Activated naive CD8-positive, alpha-beta T cell (primary cell): ENCODE data around the gene CLEC18C.
"Not testable (repeated sequence)": the region's sequence is repeated elsewhere in the genome, so short reads cannot be mapped to it uniquely, and the experiment has no call there.

Source experiments
- H3K27ac Mint-ChIP-seq: one replicate; pipeline ENCODE4 v1.8.0; 2021; ENCODE audit warnings: mixed read lengths
- H3K27me3 Mint-ChIP-seq: one replicate; pipeline ENCODE4 v1.8.0; 2021; ENCODE audit warnings: mixed read lengths
- H3K36me3 Mint-ChIP-seq: one replicate; pipeline ENCODE4 v1.8.0; 2021; ENCODE audit warnings: mixed read lengths
- H3K4me1 Mint-ChIP-seq: one replicate; pipeline ENCODE4 v1.8.0; 2021; ENCODE audit warnings: low read depth, mixed read lengths
- H3K4me3 Mint-ChIP-seq: one replicate; pipeline ENCODE4 v1.8.0; 2021; ENCODE audit warnings: mild to moderate bottlenecking, mixed read lengths
- H3K9me3 Mint-ChIP-seq: one replicate; pipeline ENCODE4 v1.8.0; 2021; ENCODE audit warnings: low read depth, mixed read lengths

The CLEC18C gene

DNA sequence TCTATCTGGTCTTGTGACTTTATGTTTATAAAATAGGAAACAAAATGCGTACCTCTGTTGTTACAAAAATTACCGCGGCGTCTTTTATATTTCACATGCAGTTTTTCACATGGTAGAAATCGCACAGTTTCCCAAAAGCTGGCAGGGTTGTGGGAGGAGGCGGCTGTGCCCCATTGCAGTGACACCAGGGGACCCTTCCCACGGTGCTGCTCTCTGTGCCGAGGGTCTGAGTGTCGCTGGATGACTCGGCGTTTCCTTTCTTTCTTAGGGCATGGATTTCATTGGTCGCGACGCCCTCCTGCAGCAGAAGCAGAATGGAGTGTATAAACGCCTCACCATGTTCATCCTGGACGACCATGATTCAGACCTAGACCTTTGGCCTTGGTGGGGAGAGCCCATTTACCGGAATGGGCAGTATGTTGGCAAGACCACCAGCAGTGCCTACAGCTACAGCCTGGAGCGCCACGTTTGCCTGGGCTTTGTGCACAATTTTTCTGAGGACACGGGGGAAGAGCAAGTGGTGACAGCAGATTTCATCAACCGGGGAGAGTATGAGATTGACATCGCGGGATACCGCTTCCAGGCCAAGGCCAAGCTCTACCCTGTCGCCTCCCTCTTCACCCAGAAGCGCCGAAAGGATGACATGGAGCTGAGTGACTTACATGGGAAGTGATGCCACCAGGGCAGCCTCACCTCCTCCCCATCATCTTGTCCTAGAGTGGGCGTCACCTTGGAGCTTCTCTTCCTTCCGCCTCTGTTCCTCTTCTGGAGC lies 17.2 kb upstream of the CLEC18C start:
- no peaks in the 10 kb centered on the region for H3K4me1 Mint-ChIP-seq
- no peaks in the 10 kb centered on the region for H3K27me3 Mint-ChIP-seq
- peak overlapping the region; percentile 54 for H3K27ac Mint-ChIP-seq
- H3K9me3 Mint-ChIP-seq, result no peaks in the 10 kb centered on the region
- no peak overlapping the region for H3K4me3 Mint-ChIP-seq
- H3K36me3 Mint-ChIP-seq, result peaks cover 7% of the 10 kb centered on the region

DNA sequence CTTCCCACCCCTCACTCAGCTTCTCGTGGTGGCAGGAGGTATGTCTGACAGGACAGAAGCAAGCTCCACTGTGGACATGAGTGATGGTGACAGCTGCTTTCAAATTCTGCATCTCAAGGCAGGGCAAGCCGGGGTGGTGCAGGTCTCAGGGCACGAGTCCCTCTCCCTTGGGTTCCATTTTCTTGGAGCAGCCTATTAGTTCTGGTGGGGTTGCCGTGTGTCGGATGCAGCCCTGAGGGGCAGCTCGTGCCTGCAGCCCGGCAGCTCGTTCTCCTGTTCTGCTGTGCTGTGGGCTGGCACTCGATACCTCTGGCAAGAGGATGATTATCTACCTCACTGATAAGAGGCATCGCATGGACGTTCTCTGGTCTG lies 16.5 kb upstream of the CLEC18C start:
- Mint-ChIP-seq H3K36me3 (peaks cover 7% of the 10 kb centered on the region), H3K4me1 (no peaks in the 10 kb centered on the region), H3K4me3 (no peak overlapping the region), H3K27ac (no peak overlapping the region), H3K27me3 (no peaks in the 10 kb centered on the region), H3K9me3 (no peaks in the 10 kb centered on the region)

DNA sequence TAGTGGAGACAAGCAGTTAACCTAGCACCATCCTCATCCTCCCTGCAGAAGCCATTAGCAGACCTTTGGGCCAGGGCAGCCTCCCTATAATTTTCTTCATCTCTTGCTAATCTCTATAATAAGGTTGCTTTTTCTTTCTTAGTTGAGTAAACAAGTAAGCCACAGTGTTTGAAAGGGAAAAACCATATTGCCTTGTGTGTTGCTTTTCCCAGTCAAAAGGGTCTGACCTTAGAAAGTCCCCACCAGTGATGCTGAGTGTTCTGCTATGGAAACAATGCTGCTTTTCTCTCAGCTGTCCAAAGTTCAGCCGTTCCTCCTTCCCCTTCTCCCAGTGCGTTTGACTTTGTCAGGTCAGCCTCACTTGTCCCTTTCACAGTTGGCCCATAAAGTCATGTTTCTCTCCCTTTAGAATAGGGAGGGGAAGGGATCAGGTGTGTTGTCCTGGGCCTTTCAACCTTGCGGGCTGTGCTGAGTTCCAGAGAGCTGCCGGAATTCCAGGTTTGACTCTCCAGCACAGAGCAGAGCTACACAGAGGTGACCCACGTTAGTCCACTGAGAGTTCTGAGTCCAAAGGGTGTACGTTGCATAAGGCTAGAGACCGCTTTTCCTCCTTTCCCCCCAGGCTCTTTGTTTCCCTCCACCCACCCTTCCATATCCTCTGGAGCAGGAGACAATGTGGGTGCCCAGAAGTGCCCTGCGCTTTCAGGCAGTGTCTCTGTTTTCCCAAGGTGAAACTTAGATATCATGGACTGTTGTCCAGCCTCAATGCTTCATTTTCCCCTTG lies 15.9 kb upstream of the CLEC18C start:
- no peaks in the 10 kb centered on the region for H3K27me3 Mint-ChIP-seq
- H3K9me3 Mint-ChIP-seq, result no peaks in the 10 kb centered on the region
- no peak overlapping the region for H3K4me3 Mint-ChIP-seq
- H3K27ac Mint-ChIP-seq, result peak overlapping the region; percentile 17
- no peaks in the 10 kb centered on the region for H3K4me1 Mint-ChIP-seq
- H3K36me3 Mint-ChIP-seq, result peaks cover 4% of the 10 kb centered on the region

DNA sequence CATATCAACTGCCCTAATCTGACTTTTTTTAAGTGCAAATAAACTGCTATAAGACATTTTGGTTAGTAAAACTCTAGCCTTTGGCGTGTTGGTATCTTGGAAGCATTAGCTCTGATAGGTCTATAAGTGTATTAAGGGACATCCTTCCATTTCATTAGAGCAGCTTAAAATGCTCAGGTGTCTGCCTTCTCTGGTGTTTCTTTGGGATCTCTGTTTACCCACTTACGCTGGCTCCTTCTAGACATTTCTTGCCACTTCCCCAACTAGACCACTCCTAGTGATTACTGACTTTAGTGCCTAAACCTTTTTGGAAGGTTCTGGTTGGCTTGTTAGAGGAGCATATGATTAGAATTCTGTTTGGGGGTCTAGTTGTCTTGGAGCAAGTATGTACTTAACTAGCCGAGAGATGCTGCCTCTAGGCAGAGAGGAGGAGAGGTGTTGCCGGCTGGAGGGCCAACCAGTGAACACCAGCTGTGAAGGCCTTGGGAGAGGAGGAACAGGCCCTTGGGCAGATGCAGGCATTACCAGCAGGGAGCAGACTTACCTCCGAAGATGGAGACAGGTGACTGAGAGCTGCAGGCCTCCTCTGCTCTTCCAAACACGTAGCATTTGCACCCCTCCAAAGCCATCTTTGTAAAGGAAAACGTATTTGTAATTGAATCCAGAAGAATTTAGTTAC lies 15.2 kb upstream of the CLEC18C start:
- Mint-ChIP-seq H3K36me3 (peaks cover under 1% of the 10 kb centered on the region), H3K27ac (no peak overlapping the region), H3K4me3 (no peak overlapping the region), H3K4me1 (no peaks in the 10 kb centered on the region), H3K9me3 (no peaks in the 10 kb centered on the region), H3K27me3 (no peaks in the 10 kb centered on the region)

DNA sequence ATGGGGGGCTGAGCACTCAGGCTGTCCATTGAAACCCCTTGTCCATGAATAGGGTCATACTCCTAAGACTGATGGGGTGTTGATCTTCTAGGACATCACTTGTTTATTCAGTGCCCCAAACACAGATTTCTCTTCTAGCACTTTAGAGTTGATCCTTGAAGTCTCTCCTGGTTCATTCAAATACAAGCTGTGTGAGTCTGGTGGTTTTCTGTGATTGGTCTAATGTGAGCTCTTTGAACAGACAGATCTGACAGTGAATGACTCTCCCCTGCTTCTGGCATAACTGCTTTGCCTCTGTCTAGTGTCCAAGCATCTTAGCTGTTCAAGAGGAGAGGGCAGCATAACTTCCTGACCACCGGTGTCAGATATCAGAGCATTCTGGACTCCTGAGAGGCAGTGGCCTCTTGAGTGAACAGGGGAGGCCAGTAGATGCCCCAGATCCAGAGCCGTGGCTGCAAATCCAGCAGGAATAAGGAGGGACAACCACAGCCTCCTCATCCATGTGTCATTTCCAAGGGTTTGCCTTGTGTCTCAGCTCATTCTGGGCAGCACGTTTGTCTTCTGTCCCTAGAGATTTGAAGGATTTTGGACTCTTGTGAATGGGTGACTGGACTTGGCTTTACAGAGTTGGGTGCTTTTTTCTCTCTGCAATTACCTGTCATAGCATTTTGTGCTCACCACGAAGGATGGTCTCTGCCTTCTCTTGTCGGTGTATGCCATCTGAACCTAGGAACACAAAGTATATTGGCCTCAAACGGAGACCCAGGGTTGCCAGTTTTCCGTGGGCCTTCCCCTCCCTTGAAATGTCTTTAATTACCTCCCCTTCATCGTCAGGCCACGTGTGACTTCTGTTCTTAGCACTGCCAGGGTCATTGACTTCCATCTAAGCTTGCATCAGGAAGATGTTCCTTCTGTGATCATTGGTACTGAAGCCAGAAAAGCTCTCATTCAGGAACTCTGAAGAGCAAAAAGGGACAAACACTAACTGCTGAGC lies 13.9 kb upstream of the CLEC18C start:
- Mint-ChIP-seq H3K9me3 (no peaks in the 10 kb centered on the region), H3K27me3 (no peaks in the 10 kb centered on the region), H3K4me1 (no peaks in the 10 kb centered on the region), H3K27ac (no peak overlapping the region), H3K4me3 (no peak overlapping the region), H3K36me3 (no peaks in the 10 kb centered on the region)

DNA sequence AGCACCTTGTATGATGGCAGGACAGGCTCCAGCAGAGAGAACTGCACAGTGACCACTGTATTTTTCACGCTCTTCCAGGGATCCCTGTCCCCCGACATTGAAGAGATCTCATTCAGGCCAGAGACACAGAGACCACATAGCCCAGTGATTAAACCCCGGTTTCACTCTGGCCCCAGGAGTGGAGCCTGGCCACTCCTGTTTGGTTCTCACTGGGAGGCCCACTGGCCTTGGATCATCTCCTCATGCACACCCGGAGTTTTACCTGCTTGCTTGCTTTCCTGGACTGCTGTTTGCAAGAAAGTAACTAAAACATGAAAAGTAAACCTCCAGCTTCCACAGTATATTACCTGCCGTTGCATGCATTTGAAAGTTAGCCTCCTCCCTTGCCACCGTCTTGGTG lies 13.2 kb upstream of the CLEC18C start:
- Mint-ChIP-seq H3K27me3 (no peaks in the 10 kb centered on the region), H3K36me3 (no peaks in the 10 kb centered on the region), H3K27ac (no peak overlapping the region)

DNA sequence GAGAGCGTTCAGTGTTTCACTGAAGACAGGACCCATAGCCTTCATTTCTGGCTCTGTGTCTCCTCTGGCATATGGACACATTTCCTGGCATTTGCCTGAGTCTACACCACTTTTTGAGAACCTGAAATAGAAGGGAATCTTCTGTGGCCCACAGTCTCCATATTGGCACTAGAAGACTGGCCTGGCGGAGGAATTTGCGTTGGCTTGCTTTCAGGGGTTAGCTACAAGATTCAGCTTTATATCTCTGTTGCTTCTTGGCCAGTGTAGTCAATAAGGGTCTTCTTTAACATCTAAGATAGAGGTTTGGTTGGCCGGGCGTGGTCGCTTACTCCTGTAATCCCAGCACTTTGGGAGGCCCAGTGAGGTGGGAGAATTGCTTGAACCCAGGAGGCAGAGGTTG lies 12.8 kb upstream of the CLEC18C start:
- no peak overlapping the region for H3K27ac Mint-ChIP-seq
- H3K36me3 Mint-ChIP-seq, result no peaks in the 10 kb centered on the region
- H3K27me3 Mint-ChIP-seq, result no peaks in the 10 kb centered on the region
- peaks cover 3% of the 10 kb centered on the region for H3K4me1 Mint-ChIP-seq
- no peaks in the 10 kb centered on the region for H3K9me3 Mint-ChIP-seq
- no peak overlapping the region for H3K4me3 Mint-ChIP-seq

More for the DNA sequence above, 13.2 kb upstream of the CLEC18C start:
- Mint-ChIP-seq H3K9me3 (no peaks in the 10 kb centered on the region), H3K4me1 (peaks cover 3% of the 10 kb centered on the region), H3K4me3 (no peak overlapping the region)

DNA sequence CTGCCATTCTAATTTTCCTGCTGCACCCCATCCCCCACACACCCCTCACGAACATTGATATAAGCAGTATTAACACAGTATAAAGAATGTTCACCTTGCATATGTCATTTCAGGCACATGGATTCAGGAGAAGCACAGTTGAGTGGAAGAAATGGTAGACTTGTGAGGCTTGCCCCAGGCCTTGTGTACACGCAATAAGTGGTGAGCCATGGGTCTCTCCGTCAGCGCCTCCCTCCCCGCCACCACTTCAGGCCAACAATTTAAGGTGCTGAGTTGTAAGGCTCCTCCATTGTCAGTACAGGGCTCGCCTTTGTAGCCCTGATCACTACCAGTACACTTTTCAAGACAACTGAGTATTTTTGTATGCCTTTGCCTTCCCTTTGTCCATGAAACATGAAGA lies 12.2 kb upstream of the CLEC18C start:
- Mint-ChIP-seq H3K4me3 (no peak overlapping the region), H3K27ac (no peak overlapping the region), H3K4me1 (peaks cover 3% of the 10 kb centered on the region), H3K27me3 (no peaks in the 10 kb centered on the region), H3K9me3 (no peaks in the 10 kb centered on the region), H3K36me3 (no peaks in the 10 kb centered on the region)

DNA sequence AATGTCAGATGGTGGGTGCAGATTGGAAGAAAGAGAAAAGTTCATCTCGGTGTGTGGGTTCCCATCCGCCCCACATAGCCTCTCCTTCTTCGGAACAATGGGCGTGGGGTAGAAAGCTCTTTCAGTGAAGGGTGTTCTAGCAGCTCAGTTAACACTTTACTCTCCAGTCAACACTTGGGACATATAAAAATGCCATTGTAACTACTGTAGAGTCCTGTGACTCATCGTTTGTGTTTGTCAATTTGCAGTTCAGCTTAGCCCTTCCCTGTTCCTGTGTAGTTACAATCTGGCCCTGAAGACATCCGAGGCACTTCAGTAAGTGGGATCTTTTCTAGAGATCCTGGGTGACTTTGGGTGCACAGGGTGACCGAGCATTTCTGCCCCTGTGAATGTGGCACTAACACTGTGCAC lies 11.5 kb upstream of the CLEC18C start:
- H3K9me3 Mint-ChIP-seq, result no peaks in the 10 kb centered on the region
- no peak overlapping the region for H3K4me3 Mint-ChIP-seq
- no peaks in the 10 kb centered on the region for H3K36me3 Mint-ChIP-seq
- H3K4me1 Mint-ChIP-seq, result peaks cover 3% of the 10 kb centered on the region
- H3K27me3 Mint-ChIP-seq, result no peaks in the 10 kb centered on the region
- H3K27ac Mint-ChIP-seq, result peak overlapping the region; percentile 13

DNA sequence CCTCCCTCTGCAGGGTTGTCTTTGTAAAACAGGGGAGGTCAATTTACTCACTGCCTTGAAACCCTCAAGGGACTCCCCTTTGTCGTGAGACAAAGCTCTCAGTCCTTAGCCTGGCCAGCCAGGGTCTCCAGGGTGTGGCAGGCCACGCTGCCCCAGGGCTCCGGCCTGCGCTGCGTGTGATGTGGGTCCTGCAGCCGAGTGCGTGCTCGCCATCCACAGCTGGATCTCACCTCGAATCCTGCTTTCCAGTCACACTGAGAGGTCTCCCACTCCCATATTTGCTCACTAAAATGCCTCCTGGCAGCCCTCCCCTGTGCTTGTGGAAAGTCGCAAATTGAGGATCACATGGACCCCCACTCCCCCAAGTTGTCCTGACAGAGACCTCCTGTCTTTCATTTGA lies 10.0 kb upstream of the CLEC18C start:
- no peak overlapping the region for H3K4me3 Mint-ChIP-seq
- no peak overlapping the region for H3K27ac Mint-ChIP-seq
- no peaks in the 10 kb centered on the region for H3K27me3 Mint-ChIP-seq
- no peaks in the 10 kb centered on the region for H3K9me3 Mint-ChIP-seq
- H3K4me1 Mint-ChIP-seq, result peaks cover 3% of the 10 kb centered on the region
- no peaks in the 10 kb centered on the region for H3K36me3 Mint-ChIP-seq

DNA sequence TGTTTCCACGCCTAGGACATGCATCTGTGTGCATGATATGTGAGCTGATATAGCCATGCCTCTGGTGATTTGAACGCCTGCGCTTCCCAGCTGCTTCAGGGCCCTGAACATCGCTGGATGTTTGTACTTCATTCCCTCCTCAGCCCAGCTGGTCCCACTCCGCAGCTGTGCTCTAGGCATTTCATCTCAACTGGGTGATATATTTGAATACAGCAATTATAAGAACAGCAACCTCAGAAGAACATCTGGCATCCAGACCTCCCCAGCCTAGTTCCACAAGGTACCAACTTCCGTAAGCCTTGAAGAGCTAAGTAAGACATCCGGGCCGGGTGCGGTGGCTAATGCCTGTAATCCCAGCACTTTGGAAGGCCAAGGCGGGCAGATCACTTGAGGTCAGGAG lies 6.9 kb upstream of the CLEC18C start:
- not testable (repeated sequence) for H3K27ac Mint-ChIP-seq, H3K4me3 Mint-ChIP-seq, H3K36me3 Mint-ChIP-seq, H3K9me3 Mint-ChIP-seq, H3K4me1 Mint-ChIP-seq, H3K27me3 Mint-ChIP-seq

DNA sequence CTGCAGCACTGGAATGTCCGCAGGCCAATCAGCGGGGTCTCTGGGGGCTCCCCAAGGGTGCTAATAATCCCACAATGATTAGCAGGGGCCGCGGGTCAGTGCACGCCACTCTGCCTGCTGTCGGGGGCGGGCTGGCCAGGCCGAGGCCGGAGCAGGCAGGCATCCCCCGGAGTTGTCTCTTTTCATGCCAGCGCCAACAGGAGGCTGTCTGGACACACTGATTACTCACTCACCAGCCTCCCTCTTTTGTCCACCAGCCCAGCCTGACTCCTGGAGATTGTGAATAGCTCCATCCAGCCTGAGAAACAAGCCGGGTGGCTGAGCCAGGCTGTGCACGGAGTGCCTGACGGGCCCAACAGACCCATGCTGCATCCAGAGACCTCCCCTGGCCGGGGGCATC lies 329 bp downstream of the CLEC18C start:
- not testable (repeated sequence) for H3K4me3 Mint-ChIP-seq, H3K27me3 Mint-ChIP-seq, H3K4me1 Mint-ChIP-seq, H3K36me3 Mint-ChIP-seq, H3K27ac Mint-ChIP-seq, H3K9me3 Mint-ChIP-seq

DNA sequence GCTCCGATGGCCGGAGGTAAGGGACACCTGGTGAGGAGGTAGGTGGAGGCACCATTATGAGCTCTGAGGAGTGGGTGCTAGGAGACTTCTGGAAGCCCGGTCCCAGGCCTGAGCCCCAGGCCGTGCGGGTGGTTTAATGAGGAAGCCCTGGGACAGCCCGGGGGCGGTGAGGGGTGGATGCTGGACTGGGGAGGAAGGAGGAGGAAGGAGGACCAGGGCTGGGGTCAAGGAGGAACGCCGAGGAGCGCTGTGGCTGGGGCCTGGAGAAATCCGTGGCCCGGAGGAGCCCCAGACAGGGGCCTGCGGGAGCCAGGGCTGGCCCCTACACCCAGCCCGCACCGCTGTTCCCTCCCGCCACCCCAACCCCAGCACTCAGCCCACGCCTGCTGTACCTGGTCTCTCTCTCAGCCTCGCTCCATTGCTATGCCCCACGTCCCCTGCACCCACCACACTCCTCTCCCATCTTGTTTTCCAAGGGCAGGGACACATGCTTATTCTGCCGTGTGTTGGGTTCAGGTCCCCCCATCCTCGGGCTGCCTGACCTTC lies 873 bp downstream of the CLEC18C start:
- H3K27me3 Mint-ChIP-seq, result not testable (repeated sequence)

DNA sequence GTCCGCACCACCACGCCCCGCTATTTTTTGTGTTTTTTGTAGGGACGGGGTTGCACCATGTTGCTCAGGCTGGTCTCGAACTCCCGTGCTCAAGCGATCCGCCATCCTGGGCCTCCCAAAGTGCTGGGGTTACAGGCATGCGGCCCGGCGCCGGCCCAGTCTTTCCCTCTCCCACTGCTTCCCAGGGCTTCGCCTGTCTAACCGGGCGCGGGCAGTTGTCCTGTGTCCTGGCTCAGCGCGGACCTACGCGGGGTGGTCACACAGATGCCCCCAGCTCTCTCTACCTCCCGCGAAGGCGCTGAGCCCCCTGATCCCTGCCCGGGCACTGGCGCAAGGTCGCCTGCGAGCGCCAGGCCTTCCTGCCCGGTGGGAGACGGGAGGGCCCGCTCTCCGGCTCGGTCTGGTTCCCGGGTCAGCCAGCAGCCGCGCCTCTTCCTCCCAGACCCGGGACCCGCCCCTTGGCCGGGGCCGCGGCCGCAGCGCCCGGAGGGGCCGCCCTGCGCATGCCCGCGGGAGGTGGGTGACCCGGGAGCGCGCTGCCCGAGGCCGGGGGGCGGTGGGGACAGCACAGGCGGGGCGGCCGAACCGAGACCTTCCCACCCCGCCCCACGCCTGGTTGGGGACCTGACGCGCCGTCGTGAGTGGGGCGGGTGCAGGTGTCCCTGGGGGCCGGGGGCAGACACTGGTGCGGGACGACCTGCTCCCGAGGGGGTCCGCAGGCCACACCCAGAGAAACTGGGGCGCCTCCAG lies 14.4 kb downstream of the CLEC18C start:
- H3K27ac Mint-ChIP-seq, H3K4me3 Mint-ChIP-seq, H3K36me3 Mint-ChIP-seq, H3K4me1 Mint-ChIP-seq, H3K27me3 Mint-ChIP-seq, H3K9me3 Mint-ChIP-seq: not testable (repeated sequence)

More for the DNA sequence above, 873 bp downstream of the CLEC18C start:
- not testable (repeated sequence) for H3K36me3 Mint-ChIP-seq, H3K4me3 Mint-ChIP-seq, H3K27ac Mint-ChIP-seq, H3K9me3 Mint-ChIP-seq, H3K4me1 Mint-ChIP-seq
